Left ventricle myocardium inferior (tissue), 1 donor: Measurements from ENCODE around the gene HS3ST5. TPM values are rescaled to one million over a fixed set of nuclear protein-coding genes. Genes with fewer than 3 reads are reported as not detected.

ENCODE experiments used
- DNase-seq: peaks from one replicate; pipeline ENCODE4 v3.0.0-alpha.2; 2020
- H3K27ac ChIP-seq: fragments of 200-600 bp; replicated peaks from 2 replicates; pipeline ENCODE4 v1.8.0; 2021
- H3K27me3 ChIP-seq: fragments of 200-600 bp; 2 replicates; pipeline ENCODE4 v1.8.0; 2021; ENCODE audit warnings: low read depth
- H3K36me3 ChIP-seq: fragments of 200-600 bp; 2 replicates; pipeline ENCODE4 v1.8.0; 2021
- H3K4me1 ChIP-seq: fragments of 200-600 bp; 2 replicates; pipeline ENCODE4 v1.8.0; 2021
- H3K4me3 ChIP-seq: fragments of 200-600 bp; 2 replicates; pipeline ENCODE4 v1.8.0; 2021; ENCODE audit warnings: mild to moderate bottlenecking, moderate library complexity
- H3K9me3 ChIP-seq: fragments of 200-600 bp; replicated peaks from 2 replicates; pipeline ENCODE4 v1.8.0; 2021
- CTCF ChIP-seq: fragments of 200-600 bp; IDR thresholded peaks from 2 replicates; pipeline ENCODE4 v1.8.0; 2021; ENCODE audit warnings: antibody characterized with exemption, mild to moderate bottlenecking, borderline replicate concordance
- intact Hi-C: fragments of 100-400 bp; cut with micrococcal nuclease; formaldehyde crosslinking; loops from one replicate; pipeline ENCODE4 v1.11.0; 2022
- total RNA-seq: library from RNA; stranded (reverse); fragmentation: NEBNext Ultra II Directional; extraction: Animal tissue kit (Norgen Biotek cat#: 25700); gene quantifications from one replicate; pipeline ENCODE4 v1.2.1, GENCODE V29; 2021
- donor health status: DM: no; HTN: yes; CAD: no; lungs with severe emphysema.

HS3ST5 gene
- total RNA-seq, 1 donor from 2014 or later = not detected

- H3K36me3 ChIP-seq = no peaks in the 10 kb centered on the region
- no peaks in the 10 kb centered on the region for H3K9me3 ChIP-seq
- no peak overlapping the region for H3K27ac ChIP-seq
- no peak for TF ChIP-seq CTCF
- H3K27me3 ChIP-seq = peaks cover 7% of the 10 kb centered on the region
- H3K4me1 ChIP-seq = no peaks in the 10 kb centered on the region
- intact Hi-C loops = no loop called here
- DNase-seq = no peak
- H3K4me3 ChIP-seq = no peak overlapping the region
Measured at GRCh38 chr6:114131945-114132344, 210.9 kb downstream of the HS3ST5 start.

- H3K4me1 ChIP-seq = no peaks in the 10 kb centered on the region
- DNase-seq = no peak
- intact Hi-C loops = no loop called here
- no peaks in the 10 kb centered on the region for H3K9me3 ChIP-seq
- H3K36me3 ChIP-seq = no peaks in the 10 kb centered on the region
- peaks cover 19% of the 10 kb centered on the region for H3K27me3 ChIP-seq
- no peak overlapping the region for H3K27ac ChIP-seq
- H3K4me3 ChIP-seq = no peak overlapping the region
- no peak for TF ChIP-seq CTCF
Measured at GRCh38 chr6:114125576-114125975, 217.2 kb downstream of the HS3ST5 start.

- H3K9me3 ChIP-seq = no peaks in the 10 kb centered on the region
- no peak overlapping the region for H3K27ac ChIP-seq
- H3K27me3 ChIP-seq = peaks cover 19% of the 10 kb centered on the region
- no peak overlapping the region for H3K4me3 ChIP-seq
- no peak for TF ChIP-seq CTCF
- H3K4me1 ChIP-seq = no peaks in the 10 kb centered on the region
- no peaks in the 10 kb centered on the region for H3K36me3 ChIP-seq
- intact Hi-C loops = no loop called here
- DNase-seq = no peak
Measured at GRCh38 chr6:114121913-114122662, 220.7 kb downstream of the HS3ST5 start.

- no peak for TF ChIP-seq CTCF
- Histone ChIP-seq H3K9me3 (no peaks in the 10 kb centered on the region), H3K36me3 (no peaks in the 10 kb centered on the region), H3K27me3 (peaks cover 16% of the 10 kb centered on the region), H3K4me3 (no peak overlapping the region), H3K27ac (no peak overlapping the region), H3K4me1 (no peaks in the 10 kb centered on the region)
- no peak for DNase-seq
- intact Hi-C loops = no loop called here
Measured at GRCh38 chr6:114119056-114119455, 223.8 kb downstream of the HS3ST5 start.

- H3K36me3 ChIP-seq = no peaks in the 10 kb centered on the region
Measured at GRCh38 chr6:114115652-114116051, 227.2 kb downstream of the HS3ST5 start.

More at GRCh38 chr6:114115652-114116051, 227.2 kb downstream of the HS3ST5 start:
- Histone ChIP-seq H3K4me1 (no peaks in the 10 kb centered on the region), H3K4me3 (no peak overlapping the region), H3K9me3 (no peaks in the 10 kb centered on the region), H3K27ac (no peak overlapping the region), H3K27me3 (no peaks in the 10 kb centered on the region)
- intact Hi-C loops = no loop called here
- DNase-seq = no peak
- no peak for TF ChIP-seq CTCF
